ENCODE data around the gene MACO1.
"Not testable (repeated sequence)": the region's sequence is repeated elsewhere in the genome, so short reads cannot be mapped to it uniquely, and the experiment has no call there.

GRCh38 chr1:25420715-25421114, 10.0 kb upstream of the MACO1 start, which contains the start of gene RHCE:
- not testable (repeated sequence) for TF ChIP-seq EP300 (IDR thresholded peaks at IDR 0.05; ENCODE audit: borderline replicate concordance); RAD21 (IDR thresholded peaks at IDR 0.05; ENCODE audit: low read depth); YY1 (IDR thresholded peaks at IDR 0.05; ENCODE audit: low read depth); FOXM1 (IDR thresholded peaks at IDR 0.05; ENCODE audit: borderline replicate concordance, low read depth); USF1 (IDR thresholded peaks at IDR 0.05); CREB1 (IDR thresholded peaks at IDR 0.05; ENCODE audit: low read depth); MAX (IDR thresholded peaks at IDR 0.05); CEBPB (IDR thresholded peaks at IDR 0.05)
